Adrenal gland (tissue), 12 donors: ENCODE measurements around the gene ATP6V0C. TPM values are rescaled to one million over a fixed set of nuclear protein-coding genes. Genes with fewer than 3 reads are reported as not detected.

Experiments used
- DNase-seq, 7 donors: peaks; one replicate each; pipeline ENCODE4 v3.0.0-alpha.2; 2019 to 2020
- H3K27ac ChIP-seq, 5 donors: fragments of 200-600 bp; sonication (generic) in 4 of 5; 1 replicate in 3 of 5; 2 replicates in 2 of 5; pipeline versions ENCODE4 v1.5.1 to v1.8.0; 2016 to 2020; ENCODE audit warnings: mild to moderate bottlenecking in 1 of 5
- H3K27me3 ChIP-seq: fragments of 200-600 bp; 2 replicates; pipeline ENCODE4 v1.8.0; 2021
- H3K36me3 ChIP-seq, 2 donors: fragments of 200-600 bp; replicated peaks in 1 of 2; 1 replicate in 1 of 2; 2 replicates in 1 of 2; pipeline versions ENCODE4 v1.5.1 to v1.8.0; 2018 to 2022
- H3K4me1 ChIP-seq, 2 donors: fragments of 200-600 bp; replicated peaks in 1 of 2; 1 replicate in 1 of 2; 2 replicates in 1 of 2; pipeline versions ENCODE4 v1.5.1 to v1.8.0; 2018 to 2021
- H3K4me3 ChIP-seq, 4 donors: fragments of 200-600 bp; sonication (generic) in 3 of 4; one replicate each; pipeline ENCODE4 v1.5.1; 2016 to 2018
- H3K9me3 ChIP-seq, 3 donors: fragments of 200-600 bp; sonication (generic) in 1 of 3; replicated peaks in 1 of 3; 1 replicate in 2 of 3; 2 replicates in 1 of 3; pipeline versions ENCODE4 v1.5.1 to v1.8.0; 2016 to 2021
- CTCF ChIP-seq, 6 experiments: fragments of 450-650 bp in 4 of 6; fragments of 200-600 bp in 2 of 6; sonication (generic) in 1 of 6; IDR thresholded peaks; 1 replicate in 5 of 6; 2 replicates in 1 of 6; pipeline versions ENCODE4 v1.5.1 to v1.8.0; 2016 to 2021; ENCODE audit warnings: antibody characterized with exemption in 6 of 6, mild to moderate bottlenecking in 2 of 6, moderate library complexity in 1 of 6
- POLR2A ChIP-seq, 2 donors: fragments of 450-650 bp; IDR thresholded peaks; one replicate each; pipeline ENCODE4 v1.6.1; 2017; ENCODE audit warnings: antibody characterized with exemption in 2 of 2, mild to moderate bottlenecking in 2 of 2, moderate library complexity in 1 of 2
- WGBS, 4 donors: extraction: QIAGEN DNeasy Blood & Tissue Kit in 2 of 4; methylation state at CpG; one replicate each; pipeline versions ENCODE4 v1.1.5 to v1.1.7; 2013 to 2017; 5-methylcytosine and 5-hydroxymethylcytosine counted together
- intact Hi-C, 2 donors: fragments of 100-400 bp; cut with DNase I; formaldehyde crosslinking; loops; one replicate each; pipeline versions ENCODE4 v1.14.1 to v1.15.0; 2022 to 2023
- polyA plus RNA-seq, 3 donors: library from polyadenylated mRNA; stranded (reverse); fragments of 200-250 nt in 2 of 3; fragments of 350-450 nt in 1 of 3; fragmentation: Illumina TruSeq in 1 of 3; extraction: RNeasy Lipid Tissue Mini Kit (QIAGEN cat#74804) in 1 of 3; gene quantifications; one replicate each; pipeline ENCODE4 v1.2.3, GENCODE V29; 2013 to 2014
- total RNA-seq, 9 donors: library from RNA; depleted of rRNA in 4 of 9; stranded (reverse); fragments of >200 nt in 4 of 9; fragments of 120-200 nt in 1 of 9; fragmentation: NEBNext Ultra II Directional in 1 of 9; extraction: Animal tissue kit (Norgen Biotek cat#: 25700) in 1 of 9; gene quantifications; one replicate each; pipeline versions ENCODE4 v1.1.0 to v1.2.4, GENCODE V29; 2013 to 2023
- donor health status: healthy with polysubstance abuse.
- donor health status: Bipolar disorder and iron deficiency.
- donor health status: DM: yes; HTN: yes; CAD: no.
- donor health status: DM: no; HTN: no; CAD: no.
- donor health status: DM: no; HTN: no; CAD: no.
- donor health status: DM: yes; HTN: yes; CAD: no.

The ATP6V0C gene
- total and polyA plus RNA-seq, 12 donors, result 26.5 to 318 (median 133) TPM

- DNase-seq, result no peak
- intact Hi-C loops, result loop anchor here (5.0 to 10.0 kb wide), 3 partner anchors 51 to 203 kb away; no protein-coding TSS in a partner anchor
- peaks cover 0 to 30% of the 10 kb centered on the region in 2 donors for H3K4me1 ChIP-seq
Measured at GRCh38 chr16:2497695-2498484, 15.9 kb upstream of the ATP6V0C start.

GRCh38 chr16:2498531-2499253 lies 15.1 kb upstream of the ATP6V0C start:
- 84 to 100% (median 86%) methylated on average over 2 to 15 of the region's 15 CpGs for WGBS, 4 donors
- DNase-seq, result peak in 1 of 7 donors; percentile 34
- Histone ChIP-seq H3K9me3 (no peaks in the 10 kb centered on the region), H3K4me1 (peaks cover 0 to 35% of the 10 kb centered on the region in 2 donors), H3K4me3 (no peak overlapping the region), H3K27ac (no peak overlapping the region), H3K27me3 (no peaks in the 10 kb centered on the region), H3K36me3 (peaks cover 0 to 9% of the 10 kb centered on the region in 2 donors)
- TF ChIP-seq POLR2A (IDR thresholded peaks at IDR 0.05) (no peak), CTCF (IDR thresholded peaks at IDR 0.05) (no peak)
- intact Hi-C loops, result loop anchor here (5.0 to 10.0 kb wide), 3 partner anchors 51 to 204 kb away; no protein-coding TSS in a partner anchor

More at GRCh38 chr16:2497695-2498484, 15.9 kb upstream of the ATP6V0C start:
- no peaks in the 10 kb centered on the region for H3K9me3 ChIP-seq
- TF ChIP-seq POLR2A (IDR thresholded peaks at IDR 0.05) (no peak), CTCF (IDR thresholded peaks at IDR 0.05) (no peak)
- no peaks in the 10 kb centered on the region for H3K27me3 ChIP-seq
- H3K27ac ChIP-seq, result peak overlapping the region in 1 of 5 donors; percentile 32
- WGBS, 4 donors, result 88 to 93% (median 90%) methylated on average over 9 to 26 of the region's 26 CpGs
- H3K36me3 ChIP-seq, result peaks cover 0 to 9% of the 10 kb centered on the region in 2 donors
- H3K4me3 ChIP-seq, result no peak overlapping the region

- no peak overlapping the region for H3K4me3 ChIP-seq
- peaks cover 0 to 35% of the 10 kb centered on the region in 2 donors for H3K4me1 ChIP-seq
- H3K27ac ChIP-seq, result no peak overlapping the region
- peaks cover 0 to 9% of the 10 kb centered on the region in 2 donors for H3K36me3 ChIP-seq
- no peak for TF ChIP-seq CTCF (IDR thresholded peaks at IDR 0.05)
- TF ChIP-seq POLR2A (IDR thresholded peaks at IDR 0.05), result no peak
- WGBS, 4 donors, result 67 to 100% (median 90%) methylated on average over 1 to 6 of the region's 6 CpGs
- H3K27me3 ChIP-seq, result no peaks in the 10 kb centered on the region
- no peaks in the 10 kb centered on the region for H3K9me3 ChIP-seq
- intact Hi-C loops, result loop anchor here (5.0 to 10.0 kb wide), 3 partner anchors 52 to 205 kb away; no protein-coding TSS in a partner anchor
- no peak for DNase-seq
Measured at GRCh38 chr16:2499454-2499853, 14.3 kb upstream of the ATP6V0C start.

- Histone ChIP-seq H3K27ac (no peak overlapping the region), H3K27me3 (no peaks in the 10 kb centered on the region), H3K36me3 (peaks cover 0 to 9% of the 10 kb centered on the region in 2 donors), H3K4me1 (peaks cover 0 to 35% of the 10 kb centered on the region in 2 donors), H3K4me3 (no peak overlapping the region), H3K9me3 (no peaks in the 10 kb centered on the region)
- intact Hi-C loops, result loop anchor here (5.0 to 10.0 kb wide), 5 partner anchors 53 to 205 kb away; partner anchors contain the start of genes ABCA3 (in 1 of the 2) and CCNF (in 1 of the 2)
- TF ChIP-seq POLR2A (IDR thresholded peaks at IDR 0.05) (no peak), CTCF (IDR thresholded peaks at IDR 0.05) (no peak)
- no peak for DNase-seq
- 85 to 93% (median 91%) methylated on average over 10 to 29 of the region's 29 CpGs for WGBS, 4 donors
Measured at GRCh38 chr16:2499890-2500429, 13.8 kb upstream of the ATP6V0C start.
